Loucy (cell line): ENCODE data around the gene MLIP.

Source experiments
- EZH2phosphoT487 ChIP-seq: fragments of 200-600 bp; IDR thresholded peaks from 2 replicates; pipeline ENCODE4 v1.6.1; 2018; ENCODE audit warnings: antibody characterized with exemption, mild to moderate bottlenecking, moderate library complexity, borderline replicate concordance
- TF ChIP-seq, protein P1 (sequence below): fragments of 200-600 bp; sonication (generic); conservative IDR thresholded peaks from 2 replicates; pipeline ENCODE4 v1.5.1; 2014; ENCODE audit warnings: mild to moderate bottlenecking, antibody characterized with exemption, low read length

DNA sequence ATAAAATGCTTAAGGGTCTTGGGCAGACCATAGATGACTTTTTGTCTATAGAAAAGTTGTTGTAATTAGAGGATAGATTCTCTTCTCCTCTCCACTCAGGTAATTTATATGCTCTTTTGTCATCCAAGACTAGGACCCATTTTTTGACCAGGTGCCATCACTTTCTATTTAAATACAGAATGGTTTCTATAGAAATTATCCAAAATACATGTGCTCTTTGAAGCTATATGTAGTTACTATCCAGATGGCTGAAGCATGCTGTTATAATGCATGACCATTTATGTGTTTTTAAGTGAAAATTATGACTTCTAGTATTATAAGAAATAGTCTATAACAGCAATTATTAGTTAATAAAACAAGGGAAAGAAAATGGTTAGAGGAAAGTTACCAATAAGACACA is 3.0 kb upstream of the MLIP start:
- TF ChIP-seq, protein P1, sequence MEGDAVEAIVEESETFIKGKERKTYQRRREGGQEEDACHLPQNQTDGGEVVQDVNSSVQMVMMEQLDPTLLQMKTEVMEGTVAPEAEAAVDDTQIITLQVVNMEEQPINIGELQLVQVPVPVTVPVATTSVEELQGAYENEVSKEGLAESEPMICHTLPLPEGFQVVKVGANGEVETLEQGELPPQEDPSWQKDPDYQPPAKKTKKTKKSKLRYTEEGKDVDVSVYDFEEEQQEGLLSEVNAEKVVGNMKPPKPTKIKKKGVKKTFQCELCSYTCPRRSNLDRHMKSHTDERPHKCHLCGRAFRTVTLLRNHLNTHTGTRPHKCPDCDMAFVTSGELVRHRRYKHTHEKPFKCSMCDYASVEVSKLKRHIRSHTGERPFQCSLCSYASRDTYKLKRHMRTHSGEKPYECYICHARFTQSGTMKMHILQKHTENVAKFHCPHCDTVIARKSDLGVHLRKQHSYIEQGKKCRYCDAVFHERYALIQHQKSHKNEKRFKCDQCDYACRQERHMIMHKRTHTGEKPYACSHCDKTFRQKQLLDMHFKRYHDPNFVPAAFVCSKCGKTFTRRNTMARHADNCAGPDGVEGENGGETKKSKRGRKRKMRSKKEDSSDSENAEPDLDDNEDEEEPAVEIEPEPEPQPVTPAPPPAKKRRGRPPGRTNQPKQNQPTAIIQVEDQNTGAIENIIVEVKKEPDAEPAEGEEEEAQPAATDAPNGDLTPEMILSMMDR, result no peak
- no peak for TF ChIP-seq EZH2phosphoT487
